Liver (tissue), 9 donors: Measurements from ENCODE around the gene CATSPERZ. TPM values are rescaled to one million over a fixed set of nuclear protein-coding genes. Genes with fewer than 3 reads are reported as not detected.

Experiments
- DNase-seq: peaks from one replicate; pipeline ENCODE4 v3.0.0-alpha.2; 2017; ENCODE audit warnings: low spot score
- H3K27ac ChIP-seq, 2 donors: one replicate each; pipeline ENCODE4 v1.7.0; 2013; ENCODE audit warnings: inconsistent platforms in 2 of 2, low read length in 2 of 2, control low read depth in 1 of 2, low read depth in 1 of 2, mild to moderate bottlenecking in 1 of 2
- H3K27me3 ChIP-seq, 4 donors: one replicate each; pipeline versions ENCODE4 v1.6.1 to v1.7.0; 2013; ENCODE audit warnings: low read length in 3 of 4, inconsistent platforms in 1 of 4, mild to moderate bottlenecking in 1 of 4, moderate library complexity in 1 of 4; ENCODE audit not compliant: control insufficient read depth in 4 of 4, insufficient read depth in 4 of 4
- H3K36me3 ChIP-seq, 4 donors: one replicate each; pipeline versions ENCODE4 v1.6.1 to v1.7.0; 2013; ENCODE audit warnings: low read length in 3 of 4, mild to moderate bottlenecking in 3 of 4, low read depth in 1 of 4, moderate library complexity in 1 of 4; ENCODE audit not compliant: control insufficient read depth in 4 of 4, insufficient read depth in 3 of 4
- H3K4me1 ChIP-seq, 4 donors: one replicate each; pipeline versions ENCODE4 v1.6.1 to v1.7.0; 2013; ENCODE audit warnings: low read length in 3 of 4, mild to moderate bottlenecking in 3 of 4, moderate library complexity in 1 of 4; ENCODE audit not compliant: control insufficient read depth in 4 of 4, insufficient read depth in 4 of 4
- H3K4me3 ChIP-seq, 3 donors: one replicate each; pipeline versions ENCODE4 v1.6.1 to v1.7.0; 2013; ENCODE audit warnings: low read length in 3 of 3, control low read depth in 1 of 3, low read depth in 1 of 3, mild to moderate bottlenecking in 1 of 3
- H3K9ac ChIP-seq, 2 donors: one replicate each; pipeline ENCODE4 v1.7.0; 2013; ENCODE audit warnings: low read length in 2 of 2, mild to moderate bottlenecking in 2 of 2, moderate library complexity in 2 of 2, control low read depth in 1 of 2, low read depth in 1 of 2
- H3K9me3 ChIP-seq, 4 donors: one replicate each; pipeline versions ENCODE4 v1.6.1 to v1.7.0; 2013; ENCODE audit warnings: low read length in 3 of 4; ENCODE audit not compliant: control insufficient read depth in 4 of 4
- CTCF ChIP-seq: fragments of 150-350 bp; IDR thresholded peaks from 2 replicates; pipeline ENCODE4 v1.5.1; 2017; ENCODE audit warnings: improper control_type of control experiment, low read depth, low read length; ENCODE audit not compliant: missing input control
- EGR1 ChIP-seq, 2 donors: IDR thresholded peaks; 2 replicates each; pipeline ENCODE4 v1.6.1; 2016 to 2018; ENCODE audit warnings: antibody characterized with exemption in 2 of 2, low read depth in 2 of 2
- FOXA1 ChIP-seq: IDR thresholded peaks from 2 replicates; pipeline ENCODE4 v1.6.1; 2016; ENCODE audit warnings: antibody characterized with exemption
- FOXA2 ChIP-seq: IDR thresholded peaks from 2 replicates; pipeline ENCODE4 v1.6.1; 2016; ENCODE audit warnings: antibody characterized with exemption
- GABPA ChIP-seq, 2 donors: IDR thresholded peaks in 1 of 2; conservative IDR thresholded peaks in 1 of 2; 2 replicates each; pipeline ENCODE4 v1.6.1; 2016; ENCODE audit warnings: antibody characterized with exemption in 2 of 2, mild to moderate bottlenecking in 1 of 2, moderate library complexity in 1 of 2
- HNF4A ChIP-seq, 2 donors: conservative IDR thresholded peaks; 2 replicates each; pipeline ENCODE4 v1.6.1; 2016; ENCODE audit warnings: antibody characterized with exemption in 2 of 2, mild to moderate bottlenecking in 2 of 2
- HNF4G ChIP-seq: IDR thresholded peaks from 2 replicates; pipeline ENCODE4 v1.6.1; 2016; ENCODE audit warnings: antibody characterized with exemption
- JUND ChIP-seq, 2 donors: IDR thresholded peaks; 2 replicates each; pipeline ENCODE4 v1.6.1; 2016; ENCODE audit warnings: antibody characterized with exemption in 2 of 2
- NR2F2 ChIP-seq: IDR thresholded peaks from 2 replicates; pipeline ENCODE4 v1.6.1; 2016; ENCODE audit warnings: antibody characterized with exemption
- RAD21 ChIP-seq, 2 donors: IDR thresholded peaks; 2 replicates each; pipeline ENCODE4 v1.6.1; 2016; ENCODE audit warnings: antibody characterized with exemption in 2 of 2, mild to moderate bottlenecking in 2 of 2
- REST ChIP-seq: IDR thresholded peaks from 2 replicates; pipeline ENCODE4 v1.6.1; 2016; ENCODE audit warnings: antibody characterized with exemption, mild to moderate bottlenecking
- RXRA ChIP-seq, 2 donors: IDR thresholded peaks; 2 replicates each; pipeline ENCODE4 v1.6.1; 2017 to 2018; ENCODE audit warnings: antibody characterized with exemption in 2 of 2, mild to moderate bottlenecking in 1 of 2
- SP1 ChIP-seq: IDR thresholded peaks from 2 replicates; pipeline ENCODE4 v1.6.1; 2018; ENCODE audit warnings: antibody characterized with exemption, mild to moderate bottlenecking
- TAF1 ChIP-seq: conservative IDR thresholded peaks from 2 replicates; pipeline ENCODE4 v1.6.1; 2016; ENCODE audit warnings: antibody characterized with exemption, mild to moderate bottlenecking
- YY1 ChIP-seq: IDR thresholded peaks from 2 replicates; pipeline ENCODE4 v1.6.1; 2016; ENCODE audit warnings: antibody characterized with exemption, mild to moderate bottlenecking
- WGBS: extraction: QIAGEN DNeasy Blood & Tissue Kit; methylation state at CpG from one replicate; pipeline ENCODE4 v1.1.7; 2013; 5-methylcytosine and 5-hydroxymethylcytosine counted together
- polyA plus RNA-seq, 2 donors: library from polyadenylated mRNA; stranded (reverse) in 1 of 2; unstranded in 1 of 2; fragments of 200-250 nt in 1 of 2; fragments of >200 nt in 1 of 2; fragmentation: Nextera tagmentation in 1 of 2; extraction: Ambion mirVana in 1 of 2; gene quantifications; one replicate each; pipeline versions ENCODE4 v1.2.1 to v1.2.3, GENCODE V29; 2013 to 2015
- total RNA-seq, 2 donors: library from RNA; depleted of rRNA; stranded (reverse); fragments of >200 nt; gene quantifications; one replicate each; pipeline ENCODE4 v1.2.3, GENCODE V29; 2014
- TF ChIP-seq, protein P1 (sequence below): IDR thresholded peaks from 2 replicates; pipeline ENCODE4 v1.6.1; 2016; ENCODE audit warnings: antibody characterized with exemption
- TF ChIP-seq, protein P2 (sequence below): IDR thresholded peaks from 2 replicates; pipeline ENCODE4 v1.6.1; 2016; ENCODE audit warnings: antibody characterized with exemption
- TF ChIP-seq, protein P3 (sequence below): IDR thresholded peaks from 2 replicates; pipeline ENCODE4 v1.6.1; 2016; ENCODE audit warnings: antibody characterized with exemption
- donor health status: healthy.
- donor health status: healthy.
- donor health status: healthy.
- donor health status: healthy.
- donor health status: healthy.

CATSPERZ gene
- total and polyA plus RNA-seq, 4 donors = 0.42 TPM; not detected in 3

- H3K27ac ChIP-seq = no peak overlapping the region
- no peak overlapping the region for H3K4me3 ChIP-seq
- no peaks in the 10 kb centered on the region for H3K9me3 ChIP-seq
- DNase-seq = no peak
- 93% methylated on average over 32 of the region's 32 CpGs for WGBS
- peaks cover 0 to 14% (median 4%) of the 10 kb centered on the region in 4 donors for H3K36me3 ChIP-seq
- TF ChIP-seq, protein P1, sequence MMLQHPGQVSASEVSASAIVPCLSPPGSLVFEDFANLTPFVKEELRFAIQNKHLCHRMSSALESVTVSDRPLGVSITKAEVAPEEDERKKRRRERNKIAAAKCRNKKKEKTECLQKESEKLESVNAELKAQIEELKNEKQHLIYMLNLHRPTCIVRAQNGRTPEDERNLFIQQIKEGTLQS = no peak
- no peak overlapping the region for H3K9ac ChIP-seq
- no peaks in the 10 kb centered on the region for H3K4me1 ChIP-seq
- H3K27me3 ChIP-seq = no peaks in the 10 kb centered on the region
Measured at GRCh38 chr11:64258946-64259532, 41.1 kb upstream of the CATSPERZ start.

- H3K9ac ChIP-seq = no peak overlapping the region
- H3K36me3 ChIP-seq = peaks cover 0 to 14% (median 4%) of the 10 kb centered on the region in 4 donors
- no peaks in the 10 kb centered on the region for H3K4me1 ChIP-seq
- TF ChIP-seq YY1 (no peak), NR2F2 (peak; percentile 86)
- no peak overlapping the region for H3K4me3 ChIP-seq
- 77% methylated on average over 4 of the region's 4 CpGs for WGBS
- no peak for DNase-seq
- no peaks in the 10 kb centered on the region for H3K9me3 ChIP-seq
- H3K27ac ChIP-seq = no peak overlapping the region
- no peaks in the 10 kb centered on the region for H3K27me3 ChIP-seq
Measured at GRCh38 chr11:64259533-64260067, 40.6 kb upstream of the CATSPERZ start.

GRCh38 chr11:64260147-64260708 is 39.9 kb upstream of the CATSPERZ start:
- Histone ChIP-seq H3K9me3 (no peaks in the 10 kb centered on the region), H3K36me3 (peaks cover 0 to 14% (median 4%) of the 10 kb centered on the region in 4 donors), H3K27me3 (no peaks in the 10 kb centered on the region), H3K27ac (no peak overlapping the region), H3K4me1 (no peaks in the 10 kb centered on the region), H3K9ac (no peak overlapping the region), H3K4me3 (no peak overlapping the region)
- DNase-seq = no peak
- WGBS = 93% methylated on average over 6 of the region's 6 CpGs
- TF ChIP-seq, protein P1 = no peak
- TF ChIP-seq RXRA (IDR thresholded peaks at IDR 0.05) (no peak), REST (no peak), TAF1 (no peak), FOXA1 (no peak), FOXA2 (no peak), HNF4A (conservative IDR thresholded peaks at IDR 0.05) (no peak), NR2F2 (no peak), YY1 (no peak), HNF4G (no peak), GABPA (IDR thresholded peaks at IDR 0.05 in 1 of 2, conservative IDR thresholded peaks at IDR 0.05 in 1 of 2) (no peak), JUND (IDR thresholded peaks at IDR 0.05) (no peak), RAD21 (IDR thresholded peaks at IDR 0.05) (no peak), SP1 (no peak), CTCF (no peak), EGR1 (IDR thresholded peaks at IDR 0.05; ENCODE audit: low read depth in 2 of 2) (no peak)
- TF ChIP-seq, protein P2, sequence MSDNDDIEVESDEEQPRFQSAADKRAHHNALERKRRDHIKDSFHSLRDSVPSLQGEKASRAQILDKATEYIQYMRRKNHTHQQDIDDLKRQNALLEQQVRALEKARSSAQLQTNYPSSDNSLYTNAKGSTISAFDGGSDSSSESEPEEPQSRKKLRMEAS = no peak
- TF ChIP-seq, protein P3, sequence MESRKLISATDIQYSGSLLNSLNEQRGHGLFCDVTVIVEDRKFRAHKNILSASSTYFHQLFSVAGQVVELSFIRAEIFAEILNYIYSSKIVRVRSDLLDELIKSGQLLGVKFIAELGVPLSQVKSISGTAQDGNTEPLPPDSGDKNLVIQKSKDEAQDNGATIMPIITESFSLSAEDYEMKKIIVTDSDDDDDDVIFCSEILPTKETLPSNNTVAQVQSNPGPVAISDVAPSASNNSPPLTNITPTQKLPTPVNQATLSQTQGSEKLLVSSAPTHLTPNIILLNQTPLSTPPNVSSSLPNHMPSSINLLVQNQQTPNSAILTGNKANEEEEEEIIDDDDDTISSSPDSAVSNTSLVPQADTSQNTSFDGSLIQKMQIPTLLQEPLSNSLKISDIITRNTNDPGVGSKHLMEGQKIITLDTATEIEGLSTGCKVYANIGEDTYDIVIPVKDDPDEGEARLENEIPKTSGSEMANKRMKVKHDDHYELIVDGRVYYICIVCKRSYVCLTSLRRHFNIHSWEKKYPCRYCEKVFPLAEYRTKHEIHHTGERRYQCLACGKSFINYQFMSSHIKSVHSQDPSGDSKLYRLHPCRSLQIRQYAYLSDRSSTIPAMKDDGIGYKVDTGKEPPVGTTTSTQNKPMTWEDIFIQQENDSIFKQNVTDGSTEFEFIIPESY = no peak
